Lung (tissue), 12 donors: Measurements from ENCODE around the gene FHOD1. TPM values are rescaled to one million over a fixed set of nuclear protein-coding genes. Genes with fewer than 3 reads are reported as not detected.
A peak's percentile ranks its signal among the peaks of the same experiment; 100 is the strongest.

Source experiments
- ATAC-seq: fragments of 200-7000 bp; cut with Tn5 transposase; one replicate; pipeline ENCODE4 v1.9.1; 2020; ENCODE audit warnings: moderate number of reproducible peaks; ENCODE audit not compliant: insufficient read depth, low FRiP score
- DNase-seq, 3 donors: peaks; one replicate each; pipeline ENCODE4 v3.0.0-alpha.2; 2013 to 2017
- H3K27ac ChIP-seq, 2 donors: one replicate each; pipeline ENCODE4 v1.5.1; 2013; ENCODE audit warnings: mild to moderate bottlenecking in 2 of 2, moderate library complexity in 2 of 2, control low read depth in 1 of 2, inconsistent platforms in 1 of 2, low read depth in 1 of 2, low read length in 1 of 2
- H3K27me3 ChIP-seq, 3 donors: one replicate each; pipeline ENCODE4 v1.5.1; 2013; ENCODE audit warnings: low read length in 2 of 3; ENCODE audit not compliant: control insufficient read depth in 3 of 3, insufficient read depth in 3 of 3
- H3K36me3 ChIP-seq, 4 donors: one replicate each; pipeline ENCODE4 v1.5.1; 2013; ENCODE audit warnings: low read length in 4 of 4, mild to moderate bottlenecking in 1 of 4, moderate library complexity in 1 of 4; ENCODE audit not compliant: control insufficient read depth in 4 of 4, insufficient read depth in 4 of 4
- H3K4me1 ChIP-seq, 5 donors: one replicate each; pipeline ENCODE4 v1.5.1; 2013; ENCODE audit warnings: low read length in 5 of 5, mild to moderate bottlenecking in 2 of 5, moderate library complexity in 1 of 5; ENCODE audit not compliant: control insufficient read depth in 5 of 5, insufficient read depth in 5 of 5
- H3K4me3 ChIP-seq: one replicate; pipeline ENCODE4 v1.5.1; 2013; ENCODE audit warnings: mild to moderate bottlenecking, control low read depth, moderate library complexity
- H3K9ac ChIP-seq, 2 donors: one replicate each; pipeline ENCODE4 v1.5.1; 2013; ENCODE audit warnings: low read length in 2 of 2, control low read depth in 1 of 2; ENCODE audit not compliant: insufficient read depth in 1 of 2
- H3K9me3 ChIP-seq, 4 donors: one replicate each; pipeline ENCODE4 v1.5.1; 2013; ENCODE audit warnings: low read length in 3 of 4, mild to moderate bottlenecking in 1 of 4, moderate library complexity in 1 of 4; ENCODE audit not compliant: control insufficient read depth in 4 of 4, insufficient read depth in 3 of 4
- WGBS, 2 donors: extraction: QIAGEN DNeasy Blood & Tissue Kit; methylation state at CpG; one replicate each; pipeline ENCODE4 v1.1.7; 2013; 5-methylcytosine and 5-hydroxymethylcytosine counted together
- polyA plus RNA-seq, 2 donors: library from polyadenylated mRNA; stranded (reverse); fragments of 200-250 nt; gene quantifications; one replicate each; pipeline ENCODE4 v1.2.1, GENCODE V29; 2013
- total RNA-seq, 2 donors: library from RNA; depleted of rRNA in 1 of 2; stranded (reverse); fragments of >200 nt in 1 of 2; gene quantifications; one replicate each; pipeline ENCODE4 v1.2.1, GENCODE V29; 2014 to 2021
- TF ChIP-seq, protein P1 (sequence below): IDR thresholded peaks from 2 replicates; pipeline ENCODE4 v1.5.1; 2012; ENCODE audit warnings: mild to moderate bottlenecking; ENCODE audit errors: control extremely low read depth, extremely low read depth
- donor health status: control.
- donor health status: control.
- donor health status: Bipolar disorder and iron deficiency.
- donor health status: healthy.
- donor health status: DM: yes; HTN: yes; CAD: no.

FHOD1 gene
- total and polyA plus RNA-seq, 4 donors, result 51.3 to 129 (median 65.5) TPM

GRCh38 chr16:67265834-67266233, 18.6 kb upstream of the FHOD1 start:
- Histone ChIP-seq H3K9ac (no peak overlapping the region), H3K4me3 (no peak overlapping the region), H3K4me1 (peaks cover 0 to 4% (median 0%) of the 10 kb centered on the region in 5 donors), H3K27me3 (no peaks in the 10 kb centered on the region), H3K36me3 (peaks cover 0 to 13% (median 2%) of the 10 kb centered on the region in 4 donors), H3K27ac (no peak overlapping the region), H3K9me3 (no peaks in the 10 kb centered on the region)
- DNase-seq (no peak), ATAC-seq (no peak)
- TF ChIP-seq, protein P1, sequence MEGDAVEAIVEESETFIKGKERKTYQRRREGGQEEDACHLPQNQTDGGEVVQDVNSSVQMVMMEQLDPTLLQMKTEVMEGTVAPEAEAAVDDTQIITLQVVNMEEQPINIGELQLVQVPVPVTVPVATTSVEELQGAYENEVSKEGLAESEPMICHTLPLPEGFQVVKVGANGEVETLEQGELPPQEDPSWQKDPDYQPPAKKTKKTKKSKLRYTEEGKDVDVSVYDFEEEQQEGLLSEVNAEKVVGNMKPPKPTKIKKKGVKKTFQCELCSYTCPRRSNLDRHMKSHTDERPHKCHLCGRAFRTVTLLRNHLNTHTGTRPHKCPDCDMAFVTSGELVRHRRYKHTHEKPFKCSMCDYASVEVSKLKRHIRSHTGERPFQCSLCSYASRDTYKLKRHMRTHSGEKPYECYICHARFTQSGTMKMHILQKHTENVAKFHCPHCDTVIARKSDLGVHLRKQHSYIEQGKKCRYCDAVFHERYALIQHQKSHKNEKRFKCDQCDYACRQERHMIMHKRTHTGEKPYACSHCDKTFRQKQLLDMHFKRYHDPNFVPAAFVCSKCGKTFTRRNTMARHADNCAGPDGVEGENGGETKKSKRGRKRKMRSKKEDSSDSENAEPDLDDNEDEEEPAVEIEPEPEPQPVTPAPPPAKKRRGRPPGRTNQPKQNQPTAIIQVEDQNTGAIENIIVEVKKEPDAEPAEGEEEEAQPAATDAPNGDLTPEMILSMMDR, result no peak
- 63 to 72% methylated on average over 8 of the region's 8 CpGs for WGBS, 2 donors

DNA sequence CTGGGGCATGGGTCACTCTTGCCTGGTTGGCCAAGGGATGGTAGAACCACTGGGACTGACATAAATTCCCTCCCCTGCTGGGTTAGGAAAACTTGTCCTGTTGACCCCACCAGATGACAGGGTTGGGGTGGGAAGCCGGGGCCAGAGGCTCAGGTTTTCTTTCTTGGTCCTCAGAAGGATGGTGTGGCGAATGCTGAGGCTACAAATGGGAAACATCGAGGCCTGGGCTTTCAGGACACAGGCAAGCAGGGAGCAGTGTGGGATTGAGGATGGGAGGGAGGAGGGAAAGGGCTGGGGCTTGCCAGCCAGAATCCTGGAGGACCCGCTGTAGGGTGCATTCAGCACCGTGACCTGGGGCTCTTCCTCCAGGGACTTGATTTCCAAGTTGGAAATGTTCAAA, 17.6 kb upstream of the FHOD1 start:
- Histone ChIP-seq H3K9ac (no peak overlapping the region), H3K27me3 (no peaks in the 10 kb centered on the region), H3K36me3 (peaks cover 0 to 18% (median 2%) of the 10 kb centered on the region in 4 donors), H3K9me3 (no peaks in the 10 kb centered on the region), H3K27ac (no peak overlapping the region), H3K4me1 (peaks cover 0 to 4% (median 0%) of the 10 kb centered on the region in 5 donors), H3K4me3 (no peak overlapping the region)
- TF ChIP-seq, protein P1, result no peak
- no peak for ATAC-seq
- WGBS, 2 donors, result 92 to 96% methylated on average over 5 of the region's 5 CpGs
- DNase-seq, result no peak

DNA sequence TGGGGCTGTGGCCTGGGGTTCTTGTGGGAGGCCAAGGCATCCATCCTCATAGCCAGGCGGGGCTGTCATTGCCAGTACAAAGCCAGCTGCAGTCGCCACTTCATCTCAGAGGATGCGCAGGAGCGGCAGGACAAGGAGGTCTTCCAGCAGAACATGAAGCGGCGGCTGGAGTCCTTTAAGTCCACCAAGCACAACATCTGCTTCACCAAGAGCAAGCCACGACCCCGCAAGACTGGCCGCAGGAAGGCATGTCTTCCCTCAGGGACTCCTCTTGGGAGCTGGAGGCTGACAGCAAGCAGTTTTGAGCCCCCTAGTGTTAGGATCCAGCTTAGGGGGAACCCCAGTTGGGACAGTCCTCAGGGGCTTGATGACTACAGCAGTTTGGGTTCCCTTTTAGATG, 17.0 kb upstream of the FHOD1 start:
- Histone ChIP-seq H3K9me3 (no peaks in the 10 kb centered on the region), H3K4me3 (no peak overlapping the region), H3K4me1 (peaks cover 0 to 2% (median 0%) of the 10 kb centered on the region in 5 donors), H3K27ac (no peak overlapping the region), H3K27me3 (no peaks in the 10 kb centered on the region), H3K36me3 (peaks cover 0 to 18% (median 5%) of the 10 kb centered on the region in 4 donors), H3K9ac (no peak overlapping the region)
- ATAC-seq (no peak), DNase-seq (peak in 1 of 3 donors; percentile 33)
- TF ChIP-seq, protein P1, result no peak
- WGBS, 2 donors, result 81 to 87% methylated on average over 9 of the region's 9 CpGs

GRCh38 chr16:67263201-67263600, 15.9 kb upstream of the FHOD1 start:
- H3K27ac ChIP-seq, result no peak overlapping the region
- H3K9ac ChIP-seq, result no peak overlapping the region
- 84 to 91% methylated on average over 3 of the region's 3 CpGs for WGBS, 2 donors
- TF ChIP-seq, protein P1, result no peak
- H3K36me3 ChIP-seq, result peaks cover 0 to 22% (median 5%) of the 10 kb centered on the region in 4 donors
- no peaks in the 10 kb centered on the region for H3K4me1 ChIP-seq
- no peaks in the 10 kb centered on the region for H3K9me3 ChIP-seq
- DNase-seq (no peak), ATAC-seq (no peak)
- no peaks in the 10 kb centered on the region for H3K27me3 ChIP-seq
- no peak overlapping the region for H3K4me3 ChIP-seq
